Posterior cingulate gyrus (tissue), 11 donors: ENCODE measurements around the gene HOXD10.
A peak's percentile ranks its signal among the peaks of the same experiment; 100 is the strongest.

Experiments
- DNase-seq, 10 donors: peaks; one replicate each; pipeline versions ENCODE4 v3.0.0 to v3.0.0-alpha.2; 2020 to 2021; ENCODE audit warnings: mixed read lengths in 3 of 10
- intact Hi-C: fragments of 100-400 bp; cut with DNase I; formaldehyde crosslinking; loops from one replicate; pipeline ENCODE4 v1.15.1; 2023

The HOXD10 gene

GRCh38 chr2:176158855-176159662 is 42.5 kb downstream of the HOXD10 start:
- DNase-seq = peak in 1 of 10 donors; percentile 63

GRCh38 chr2:176159663-176160250 is 43.2 kb downstream of the HOXD10 start:
- DNase-seq = peak in 1 of 10 donors; percentile 68
- intact Hi-C loops = no loop called here

More at GRCh38 chr2:176158855-176159662, 42.5 kb downstream of the HOXD10 start:
- intact Hi-C loops = no loop called here

GRCh38 chr2:176160251-176160985 is 43.8 kb downstream of the HOXD10 start:
- peak in 1 of 10 donors; percentile 74 for DNase-seq
- intact Hi-C loops = no loop called here

- peak in 1 of 10 donors; percentile 33 for DNase-seq
- intact Hi-C loops = no loop called here
Measured at GRCh38 chr2:176160986-176161824, 44.6 kb downstream of the HOXD10 start.

- DNase-seq = peak in 1 of 10 donors; percentile 7
- intact Hi-C loops = no loop called here
Measured at GRCh38 chr2:176161825-176162626, 45.4 kb downstream of the HOXD10 start.

- intact Hi-C loops = no loop called here
- DNase-seq = peak in 1 of 10 donors; percentile 55
Measured at GRCh38 chr2:176162911-176163671, 46.5 kb downstream of the HOXD10 start.

GRCh38 chr2:176163672-176164056 is 47.1 kb downstream of the HOXD10 start:
- DNase-seq = peak in 1 of 10 donors; percentile 52
- intact Hi-C loops = no loop called here

- no peak for DNase-seq
- intact Hi-C loops = no loop called here
Measured at GRCh38 chr2:176164201-176164600, 47.6 kb downstream of the HOXD10 start.

- intact Hi-C loops = no loop called here
- DNase-seq = peak in 1 of 10 donors; percentile 79
Measured at GRCh38 chr2:176164611-176165369, 48.2 kb downstream of the HOXD10 start.

GRCh38 chr2:176165370-176166050 is 48.9 kb downstream of the HOXD10 start:
- intact Hi-C loops = no loop called here
- DNase-seq = peak in 1 of 10 donors; percentile 72

GRCh38 chr2:176166272-176166671 is 49.7 kb downstream of the HOXD10 start:
- intact Hi-C loops = no loop called here
- DNase-seq = peak in 1 of 10 donors; percentile 16

- DNase-seq = no peak
- intact Hi-C loops = no loop called here
Measured at GRCh38 chr2:176167398-176167797, 50.8 kb downstream of the HOXD10 start.

- DNase-seq = peak in 1 of 10 donors; percentile 34
- intact Hi-C loops = no loop called here
Measured at GRCh38 chr2:176169181-176169580, 52.6 kb downstream of the HOXD10 start.
